Activated CD4-positive, CD25-positive, alpha-beta regulatory T cell (primary cell): ENCODE measurements around the gene ITGA2B.
"Not testable (repeated sequence)": the region's sequence is repeated elsewhere in the genome, so short reads cannot be mapped to it uniquely, and the experiment has no call there.

Source experiments
- DNase-seq, 4 experiments: peaks; one replicate each; lab custom pipeline; 2025; lab: John Stamatoyannopoulos, UW

ITGA2B gene

GRCh38 chr17:44368391-44369243 is 20.8 kb downstream of the ITGA2B start:
- DNase-seq: not testable (repeated sequence)

- DNase-seq: no peak
Observed at GRCh38 chr17:44367231-44367979, 22.0 kb downstream of the ITGA2B start.

- DNase-seq: not testable (repeated sequence)
Observed at GRCh38 chr17:44365051-44365450, 24.4 kb downstream of the ITGA2B start.

GRCh38 chr17:44363613-44364159 is 25.8 kb downstream of the ITGA2B start, which contains the start of gene FAM171A2:
FAM171A2 (minus strand) TSS chr17:44363853; CDS start chr17:44363714, 139 bp downstream.
- peak; percentile 30 to 56 (median 42) for DNase-seq

- no peak for DNase-seq
Observed at GRCh38 chr17:44362949-44363612, 26.4 kb downstream of the ITGA2B start.

GRCh38 chr17:44362459-44362948 is 26.9 kb downstream of the ITGA2B start:
- no peak for DNase-seq

- DNase-seq: no peak
Observed at GRCh38 chr17:44361292-44362260, 27.9 kb downstream of the ITGA2B start.

- DNase-seq: no peak
Observed at GRCh38 chr17:44360826-44361225, 28.6 kb downstream of the ITGA2B start.

- no peak for DNase-seq
Observed at GRCh38 chr17:44360144-44360533, 29.3 kb downstream of the ITGA2B start.

- DNase-seq: no peak
Observed at GRCh38 chr17:44359458-44360143, 29.8 kb downstream of the ITGA2B start.

GRCh38 chr17:44359006-44359405 is 30.4 kb downstream of the ITGA2B start:
- DNase-seq: no peak

GRCh38 chr17:44358066-44358465 is 31.4 kb downstream of the ITGA2B start:
- DNase-seq: no peak

- DNase-seq: no peak
Observed at GRCh38 chr17:44356241-44356640, 33.2 kb downstream of the ITGA2B start.

- DNase-seq: no peak
Observed at GRCh38 chr17:44355642-44356099, 33.8 kb downstream of the ITGA2B start.

GRCh38 chr17:44354582-44355561 is 34.6 kb downstream of the ITGA2B start:
- peak; percentile 12 to 57 (median 52) for DNase-seq

- DNase-seq: no peak
Observed at GRCh38 chr17:44353672-44354331, 35.6 kb downstream of the ITGA2B start.

GRCh38 chr17:44352828-44353671 is 36.4 kb downstream of the ITGA2B start:
- DNase-seq: no peak
